ENCODE measurements around the gene ACTL10.

The ACTL10 gene

DNA sequence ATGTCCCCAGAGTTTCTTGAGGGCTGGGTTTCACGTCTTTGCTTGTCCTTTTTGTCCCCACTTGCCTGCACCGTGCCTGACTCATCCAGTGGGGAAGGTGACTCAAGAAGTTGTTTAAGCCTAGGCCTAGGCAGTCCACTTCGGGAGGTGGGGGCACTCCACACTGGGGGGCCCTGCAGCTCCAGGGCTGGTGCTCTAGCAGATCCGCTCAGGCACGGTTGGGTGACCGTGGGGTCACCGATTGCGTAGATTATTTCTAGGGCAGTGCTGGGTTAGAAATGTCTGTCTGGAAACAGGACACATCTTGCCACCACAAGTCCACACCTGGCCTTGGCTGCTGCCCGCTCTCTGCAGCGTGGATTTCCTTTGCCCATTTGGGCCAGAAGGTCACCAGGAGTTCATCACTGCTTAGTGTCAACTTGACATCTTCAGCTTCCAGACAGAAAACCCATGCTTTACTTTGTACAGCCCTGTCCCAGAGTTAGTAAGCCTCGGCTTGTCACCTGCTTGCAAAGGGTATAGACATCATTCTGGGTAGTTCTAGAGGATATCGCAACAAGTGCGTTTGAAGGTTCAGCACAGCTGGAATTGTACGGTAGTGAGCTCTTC, 18.2 kb upstream of the ACTL10 start:
- Histone ChIP-seq H3K4me3 (ENCODE audit: insufficient read depth in 1 of 2, low read depth in 1 of 2, low read length in 2 of 2) (no peak overlapping the region), H2BK15ac (ENCODE audit: low read depth, poor library complexity, severe bottlenecking) (no peak overlapping the region), H3K9ac (ENCODE audit: low read length) (no peak overlapping the region), H2BK120ac (ENCODE audit: low read depth, low read length) (no peak overlapping the region), H3K4ac (ENCODE audit: low read depth in 1 of 2, low read length in 2 of 2) (no peak overlapping the region), H3K27me3 (ENCODE audit: control insufficient read depth in 1 of 2, insufficient read depth in 1 of 2, low read length in 2 of 2) (peaks cover 0 to 3% of the 10 kb centered on the region in 2 experiments), H4K8ac (ENCODE audit: low read length) (no peak overlapping the region), H3K9me3 (ENCODE audit: control insufficient read depth, low read length) (no peaks in the 10 kb centered on the region), H2BK5ac (ENCODE audit: low read depth, low read length, poor library complexity, severe bottlenecking) (no peak overlapping the region), H3K36me3 (ENCODE audit: control insufficient read depth in 1 of 2, insufficient read depth in 2 of 2, low read depth in 1 of 2, low read length in 2 of 2) (peaks cover 24 to 31% of the 10 kb centered on the region in 2 experiments), H2BK12ac (ENCODE audit: low read length in 2 of 2) (no peak overlapping the region), H3K4me1 (ENCODE audit: control insufficient read depth, insufficient read depth, low read depth, low read length) (peaks cover 19% of the 10 kb centered on the region), H3K27ac (ENCODE audit: low read length, poor library complexity, severe bottlenecking) (no peak overlapping the region), H3K18ac (ENCODE audit: low read depth in 1 of 2, low read length in 2 of 2) (no peak overlapping the region), H3K79me1 (replicated peaks; ENCODE audit: low read length, poor library complexity, severe bottlenecking) (peaks cover 2% of the 10 kb centered on the region), H2AK5ac (ENCODE audit: low read length, severe bottlenecking) (no peak overlapping the region), H3K4me2 (ENCODE audit: low read length, poor library complexity, severe bottlenecking) (no peak overlapping the region), H2AFZ (ENCODE audit: low read depth, low read length) (no peak overlapping the region), H3K23ac (ENCODE audit: low read length in 2 of 2) (no peak overlapping the region), H4K91ac (ENCODE audit: low read length) (no peak overlapping the region), H3K14ac (ENCODE audit: low read length in 2 of 2) (no peak overlapping the region)
- 83% methylated on average over 14 of the region's 14 CpGs for WGBS
- DNase-seq, result no peak

- Histone ChIP-seq H2BK5ac (ENCODE audit: low read depth, low read length, poor library complexity, severe bottlenecking) (no peak overlapping the region), H3K9me3 (ENCODE audit: control insufficient read depth, low read length) (no peaks in the 10 kb centered on the region), H3K4me2 (ENCODE audit: low read length, poor library complexity, severe bottlenecking) (no peak overlapping the region), H3K4me3 (ENCODE audit: insufficient read depth in 1 of 2, low read depth in 1 of 2, low read length in 2 of 2) (no peak overlapping the region), H3K27ac (ENCODE audit: low read length, poor library complexity, severe bottlenecking) (no peak overlapping the region), H3K27me3 (ENCODE audit: control insufficient read depth in 1 of 2, insufficient read depth in 1 of 2, low read length in 2 of 2) (peaks cover 0 to 3% of the 10 kb centered on the region in 2 experiments), H2AK5ac (ENCODE audit: low read length, severe bottlenecking) (no peak overlapping the region), H2BK120ac (ENCODE audit: low read depth, low read length) (no peak overlapping the region), H2AFZ (ENCODE audit: low read depth, low read length) (no peak overlapping the region), H3K4ac (ENCODE audit: low read depth in 1 of 2, low read length in 2 of 2) (no peak overlapping the region), H3K4me1 (ENCODE audit: control insufficient read depth, insufficient read depth, low read depth, low read length) (peaks cover 25% of the 10 kb centered on the region), H3K79me1 (replicated peaks; ENCODE audit: low read length, poor library complexity, severe bottlenecking) (peaks cover 2% of the 10 kb centered on the region), H2BK12ac (ENCODE audit: low read length in 2 of 2) (no peak overlapping the region), H3K18ac (ENCODE audit: low read depth in 1 of 2, low read length in 2 of 2) (no peak overlapping the region), H3K9ac (ENCODE audit: low read length) (no peak overlapping the region), H3K14ac (ENCODE audit: low read length in 2 of 2) (peak overlapping the region in 1 of 2 experiments; percentile 67), H2BK15ac (ENCODE audit: low read depth, poor library complexity, severe bottlenecking) (no peak overlapping the region), H4K91ac (ENCODE audit: low read length) (no peak overlapping the region), H3K23ac (ENCODE audit: low read length in 2 of 2) (no peak overlapping the region), H3K36me3 (ENCODE audit: control insufficient read depth in 1 of 2, insufficient read depth in 2 of 2, low read depth in 1 of 2, low read length in 2 of 2) (peaks cover 19 to 29% of the 10 kb centered on the region in 2 experiments), H4K8ac (ENCODE audit: low read length) (no peak overlapping the region)
- no peak for DNase-seq
- 91% methylated on average over 19 of the region's 19 CpGs for WGBS
Observed at GRCh38 chr20:33649201-33649681, 17.5 kb upstream of the ACTL10 start.

DNA sequence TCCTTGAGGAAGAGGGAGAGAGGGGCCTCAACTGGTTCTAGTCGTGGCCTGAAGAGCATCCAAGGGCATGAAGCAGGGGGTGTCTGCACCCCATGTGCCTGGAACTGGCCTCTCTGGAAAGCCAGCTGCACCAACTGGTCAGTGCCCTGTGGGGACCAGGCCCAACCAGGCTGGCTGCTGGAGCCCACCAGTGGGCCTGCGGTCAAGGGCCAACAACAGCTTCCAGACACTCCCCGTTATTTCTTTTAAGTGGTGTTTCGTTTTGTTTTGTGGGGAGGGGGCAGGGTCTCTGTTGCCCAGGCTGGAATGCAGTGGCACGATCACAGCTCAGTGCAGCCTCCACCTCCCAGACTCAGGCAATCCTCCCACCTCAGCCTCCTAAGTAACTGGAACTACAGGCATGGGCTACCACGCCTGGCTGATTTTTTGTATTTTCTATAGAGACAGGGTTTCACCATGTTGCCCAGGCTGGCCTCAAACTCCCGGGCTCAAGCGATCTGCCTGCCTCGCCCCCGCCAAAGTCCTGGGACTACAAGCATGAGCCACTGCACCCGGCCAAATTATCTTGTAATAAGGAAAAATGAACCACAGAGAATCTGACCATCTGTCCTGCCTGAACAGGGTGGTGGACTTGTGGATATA, 16.5 kb upstream of the ACTL10 start:
- H4K91ac ChIP-seq (ENCODE audit: low read length), result no peak overlapping the region
- no peak overlapping the region for H4K8ac ChIP-seq (ENCODE audit: low read length)
- 89% methylated on average over 10 of the region's 11 CpGs for whole genome bisulfite sequencing
- H2BK5ac ChIP-seq (ENCODE audit: low read depth, low read length, poor library complexity, severe bottlenecking), result no peak overlapping the region
- H3K27ac ChIP-seq (ENCODE audit: low read length, poor library complexity, severe bottlenecking), result no peak overlapping the region
- peaks cover 2% of the 10 kb centered on the region for H3K79me1 ChIP-seq (replicated peaks; ENCODE audit: low read length, poor library complexity, severe bottlenecking)
- H2AFZ ChIP-seq (ENCODE audit: low read depth, low read length), result no peak overlapping the region
- peak overlapping the region; percentile 57 for H2AK5ac ChIP-seq (ENCODE audit: low read length, severe bottlenecking)
- no peak overlapping the region for H3K4ac ChIP-seq (ENCODE audit: low read depth in 1 of 2, low read length in 2 of 2)
- H3K18ac ChIP-seq (ENCODE audit: low read depth in 1 of 2, low read length in 2 of 2), result no peak overlapping the region
- H2BK15ac ChIP-seq (ENCODE audit: low read depth, poor library complexity, severe bottlenecking), result no peak overlapping the region
- no peak overlapping the region for H3K4me3 ChIP-seq (ENCODE audit: insufficient read depth in 1 of 2, low read depth in 1 of 2, low read length in 2 of 2)
- H3K4me2 ChIP-seq (ENCODE audit: low read length, poor library complexity, severe bottlenecking), result no peak overlapping the region
- no peak for DNase-seq
- H3K36me3 ChIP-seq (ENCODE audit: control insufficient read depth in 1 of 2, insufficient read depth in 2 of 2, low read depth in 1 of 2, low read length in 2 of 2), result peaks cover 9 to 22% of the 10 kb centered on the region in 2 experiments
- no peak overlapping the region for H3K14ac ChIP-seq (ENCODE audit: low read length in 2 of 2)
- H3K27me3 ChIP-seq (ENCODE audit: control insufficient read depth in 1 of 2, insufficient read depth in 1 of 2, low read length in 2 of 2), result peaks cover 0 to 3% of the 10 kb centered on the region in 2 experiments
- no peak overlapping the region for H2BK120ac ChIP-seq (ENCODE audit: low read depth, low read length)
- H3K9ac ChIP-seq (ENCODE audit: low read length), result no peak overlapping the region
- H2BK12ac ChIP-seq (ENCODE audit: low read length in 2 of 2), result no peak overlapping the region
- H3K9me3 ChIP-seq (ENCODE audit: control insufficient read depth, low read length), result no peaks in the 10 kb centered on the region
- H3K4me1 ChIP-seq (ENCODE audit: control insufficient read depth, insufficient read depth, low read depth, low read length), result peaks cover 31% of the 10 kb centered on the region
- H3K23ac ChIP-seq (ENCODE audit: low read length in 2 of 2), result no peak overlapping the region

DNA sequence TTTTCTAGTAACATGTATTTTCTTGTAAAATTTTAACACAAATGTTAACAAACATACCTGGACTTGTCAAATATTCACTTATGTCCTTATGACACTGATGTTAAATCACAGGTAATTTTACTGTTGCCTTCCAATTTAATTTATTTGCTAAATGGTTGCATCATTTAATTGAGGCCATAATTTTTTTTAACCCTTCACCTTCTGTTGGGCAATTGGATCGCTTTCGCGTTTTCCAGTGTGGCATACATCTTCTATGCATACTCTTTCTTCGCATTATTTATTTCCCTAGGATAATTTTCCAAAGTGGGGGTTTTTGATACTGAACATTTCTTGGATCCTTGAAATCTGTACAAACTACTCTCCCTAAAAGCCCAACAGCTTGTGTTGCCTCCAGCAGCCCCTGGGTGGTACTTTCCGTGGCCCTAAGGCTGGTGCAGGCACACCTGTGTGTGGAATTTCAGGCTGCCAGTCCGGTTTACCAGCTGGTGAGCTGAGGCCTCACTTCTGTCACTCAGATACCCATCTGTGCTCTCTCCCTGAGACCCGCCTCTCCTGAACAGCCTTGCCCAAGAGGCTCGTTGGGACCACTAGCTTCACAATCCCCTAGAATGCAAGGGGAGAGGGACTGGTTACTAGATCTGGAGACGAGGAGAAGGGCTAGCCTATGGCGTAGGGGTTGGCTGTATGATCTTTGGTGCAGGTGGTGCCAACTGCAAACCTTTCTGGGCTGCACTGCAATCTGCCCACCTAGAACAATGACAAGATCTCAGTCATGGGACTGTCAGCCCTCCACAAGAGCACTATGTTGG, 15.8 kb upstream of the ACTL10 start:
- WGBS, result 86% methylated on average over 10 of the region's 10 CpGs
- H4K91ac ChIP-seq (ENCODE audit: low read length), result no peak overlapping the region
- no peak overlapping the region for H3K27ac ChIP-seq (ENCODE audit: low read length, poor library complexity, severe bottlenecking)
- H3K4me3 ChIP-seq (ENCODE audit: insufficient read depth in 1 of 2, low read depth in 1 of 2, low read length in 2 of 2), result no peak overlapping the region
- peak overlapping the region in 1 of 2 experiments; percentile 79 for H3K23ac ChIP-seq (ENCODE audit: low read length in 2 of 2)
- H3K36me3 ChIP-seq (ENCODE audit: control insufficient read depth in 1 of 2, insufficient read depth in 2 of 2, low read depth in 1 of 2, low read length in 2 of 2), result peaks cover 3 to 21% of the 10 kb centered on the region in 2 experiments
- no peak overlapping the region for H2AK5ac ChIP-seq (ENCODE audit: low read length, severe bottlenecking)
- H3K4ac ChIP-seq (ENCODE audit: low read depth in 1 of 2, low read length in 2 of 2), result no peak overlapping the region
- no peak overlapping the region for H3K4me2 ChIP-seq (ENCODE audit: low read length, poor library complexity, severe bottlenecking)
- H2AFZ ChIP-seq (ENCODE audit: low read depth, low read length), result no peak overlapping the region
- no peak overlapping the region for H2BK12ac ChIP-seq (ENCODE audit: low read length in 2 of 2)
- DNase-seq, result no peak
- peaks cover 31% of the 10 kb centered on the region for H3K4me1 ChIP-seq (ENCODE audit: control insufficient read depth, insufficient read depth, low read depth, low read length)
- H2BK5ac ChIP-seq (ENCODE audit: low read depth, low read length, poor library complexity, severe bottlenecking), result no peak overlapping the region
- no peak overlapping the region for H3K18ac ChIP-seq (ENCODE audit: low read depth in 1 of 2, low read length in 2 of 2)
- peaks cover 0 to 3% of the 10 kb centered on the region in 2 experiments for H3K27me3 ChIP-seq (ENCODE audit: control insufficient read depth in 1 of 2, insufficient read depth in 1 of 2, low read length in 2 of 2)
- no peak overlapping the region for H3K9ac ChIP-seq (ENCODE audit: low read length)
- no peak overlapping the region for H4K8ac ChIP-seq (ENCODE audit: low read length)
- H2BK120ac ChIP-seq (ENCODE audit: low read depth, low read length), result no peak overlapping the region
- peaks cover 2% of the 10 kb centered on the region for H3K79me1 ChIP-seq (replicated peaks; ENCODE audit: low read length, poor library complexity, severe bottlenecking)
- no peaks in the 10 kb centered on the region for H3K9me3 ChIP-seq (ENCODE audit: control insufficient read depth, low read length)
- no peak overlapping the region for H3K14ac ChIP-seq (ENCODE audit: low read length in 2 of 2)
- H2BK15ac ChIP-seq (ENCODE audit: low read depth, poor library complexity, severe bottlenecking), result no peak overlapping the region

Measured in mesenchymal stem cell (in vitro differentiated cells and primary cell).